C4-2B (cell line): ENCODE data around the gene CTSH.

Experiments
- H3K27ac ChIP-seq: fragments of 450-650 bp; 2 replicates; pipeline ENCODE4 v1.5.1; 2017
- ZFX ChIP-seq: fragments of 450-650 bp; IDR thresholded peaks from 2 replicates; pipeline ENCODE4 v1.6.1; 2017
- TF ChIP-seq, protein P1 (sequence below): fragments of 450-650 bp; conservative IDR thresholded peaks from 2 replicates; pipeline ENCODE4 v1.5.1; 2017; ENCODE audit warnings: mild to moderate bottlenecking

CTSH gene

DNA sequence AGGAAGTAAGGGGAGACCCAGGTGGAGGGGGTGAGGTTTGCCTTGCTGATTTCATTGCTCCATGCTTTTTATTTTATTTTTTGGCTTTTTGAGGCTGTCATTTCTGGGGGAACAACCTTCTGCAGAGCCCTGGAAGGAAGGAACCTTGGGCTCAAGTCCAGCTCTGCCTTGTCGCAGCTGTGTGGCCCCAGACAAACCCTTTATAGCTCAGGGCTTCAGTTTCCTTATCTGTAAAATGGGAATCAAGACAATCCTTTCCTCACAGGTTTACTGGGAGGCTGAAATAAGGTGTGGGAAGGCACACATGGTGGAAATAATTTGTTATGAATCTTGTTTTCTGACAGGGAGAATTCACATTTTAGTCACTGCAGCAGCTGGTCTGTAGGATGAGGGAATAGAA, 45.4 kb upstream of the CTSH start:
- no peak overlapping the region for H3K27ac ChIP-seq
- no peak for TF ChIP-seq ZFX
- TF ChIP-seq, protein P1, sequence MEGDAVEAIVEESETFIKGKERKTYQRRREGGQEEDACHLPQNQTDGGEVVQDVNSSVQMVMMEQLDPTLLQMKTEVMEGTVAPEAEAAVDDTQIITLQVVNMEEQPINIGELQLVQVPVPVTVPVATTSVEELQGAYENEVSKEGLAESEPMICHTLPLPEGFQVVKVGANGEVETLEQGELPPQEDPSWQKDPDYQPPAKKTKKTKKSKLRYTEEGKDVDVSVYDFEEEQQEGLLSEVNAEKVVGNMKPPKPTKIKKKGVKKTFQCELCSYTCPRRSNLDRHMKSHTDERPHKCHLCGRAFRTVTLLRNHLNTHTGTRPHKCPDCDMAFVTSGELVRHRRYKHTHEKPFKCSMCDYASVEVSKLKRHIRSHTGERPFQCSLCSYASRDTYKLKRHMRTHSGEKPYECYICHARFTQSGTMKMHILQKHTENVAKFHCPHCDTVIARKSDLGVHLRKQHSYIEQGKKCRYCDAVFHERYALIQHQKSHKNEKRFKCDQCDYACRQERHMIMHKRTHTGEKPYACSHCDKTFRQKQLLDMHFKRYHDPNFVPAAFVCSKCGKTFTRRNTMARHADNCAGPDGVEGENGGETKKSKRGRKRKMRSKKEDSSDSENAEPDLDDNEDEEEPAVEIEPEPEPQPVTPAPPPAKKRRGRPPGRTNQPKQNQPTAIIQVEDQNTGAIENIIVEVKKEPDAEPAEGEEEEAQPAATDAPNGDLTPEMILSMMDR, result no peak

GRCh38 chr15:78989701-78990240, 44.9 kb upstream of the CTSH start:
- TF ChIP-seq, protein P1, result no peak
- TF ChIP-seq ZFX, result no peak
- H3K27ac ChIP-seq, result no peak overlapping the region

DNA sequence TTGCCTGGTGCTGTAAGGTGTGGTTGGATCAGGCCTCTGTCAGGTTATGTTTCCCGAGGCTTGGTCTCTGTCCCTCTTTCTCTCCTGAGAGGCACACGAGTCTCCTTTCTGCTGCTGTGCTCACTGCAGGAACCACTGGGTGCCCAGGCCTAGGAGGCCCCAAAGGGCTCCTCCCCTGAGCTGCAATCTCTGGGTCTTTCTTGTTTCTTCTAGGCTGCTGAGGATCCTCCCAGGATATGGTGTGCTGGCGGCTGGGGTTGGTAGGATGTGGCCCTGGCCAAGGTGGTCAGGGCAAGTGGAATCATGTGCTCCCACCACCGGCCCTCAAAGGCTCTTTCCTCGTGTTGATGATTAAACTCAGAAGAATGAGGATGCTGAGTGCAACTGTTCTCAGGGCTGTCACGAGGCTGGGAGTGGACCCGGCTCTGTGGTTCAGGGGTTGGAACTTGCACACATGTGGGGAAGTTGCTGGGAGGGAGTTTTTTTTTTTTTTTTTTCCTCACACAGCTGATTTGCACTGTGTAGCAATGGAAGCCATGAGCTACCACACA, 43.6 kb upstream of the CTSH start:
- no peak for TF ChIP-seq ZFX
- TF ChIP-seq, protein P1, result no peak
- no peak overlapping the region for H3K27ac ChIP-seq

DNA sequence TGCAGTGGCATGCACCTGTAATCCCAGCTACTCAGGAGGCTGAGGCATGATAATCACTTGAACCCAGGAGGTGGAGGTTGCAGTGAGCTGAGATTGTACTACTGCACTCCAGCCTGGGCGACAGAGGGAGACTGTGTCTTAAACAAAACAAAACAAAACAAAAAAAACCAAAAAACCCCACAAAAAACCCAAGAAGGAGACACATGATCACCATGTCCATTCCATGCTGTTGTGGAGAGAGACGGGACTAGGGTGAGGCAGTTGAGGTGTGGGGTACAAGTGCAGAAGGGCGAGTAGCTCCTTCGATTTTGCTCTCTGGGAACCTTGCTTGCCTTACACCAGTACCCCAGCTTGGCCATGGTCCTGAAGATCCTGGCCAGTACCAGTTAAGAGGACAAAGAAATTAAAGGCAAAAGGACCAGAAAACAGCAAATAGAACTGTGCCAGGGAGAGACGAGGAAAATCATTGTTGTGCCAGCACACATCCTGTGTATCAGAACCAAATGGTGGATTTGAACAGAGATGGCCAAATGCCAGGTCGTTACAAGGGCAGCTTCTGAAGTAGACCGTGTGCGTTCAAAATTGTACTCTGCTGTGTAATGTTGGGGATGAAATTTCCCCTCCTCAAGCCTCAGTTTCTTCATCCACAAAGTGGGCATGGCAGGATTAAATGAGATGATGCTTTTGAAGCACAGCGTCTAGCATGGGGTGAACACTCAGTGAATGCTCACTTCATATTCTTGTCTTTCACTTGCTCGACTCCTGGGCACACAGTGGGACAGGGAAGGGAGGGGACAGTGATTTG, 42.9 kb upstream of the CTSH start:
- no peak overlapping the region for H3K27ac ChIP-seq
- TF ChIP-seq, protein P1, result no peak

GRCh38 chr15:78985859-78986475, 41.1 kb upstream of the CTSH start:
- no peak for TF ChIP-seq ZFX
- TF ChIP-seq, protein P1, result no peak
- H3K27ac ChIP-seq, result no peak overlapping the region

- no peak overlapping the region for H3K27ac ChIP-seq
- TF ChIP-seq ZFX, result no peak
- TF ChIP-seq, protein P1, result no peak
These were observed 39.2 kb upstream of the CTSH start for GRCh38 chr15:78984041-78984440.
